K562 (cell line): ENCODE data around the gene OLAH. TPM values are rescaled to one million over a fixed set of nuclear protein-coding genes. Genes with fewer than 3 reads are reported as not detected.

ENCODE experiments used
- ATAC-seq: fragments of 200-7000 bp; cut with Tn5 transposase; 3 replicates; pipeline ENCODE4 v1.9.1; 2020; ENCODE audit warnings: moderate library complexity
- BruUV-seq: library from RNA; stranded (reverse); fragments of 400-500 nt; replicated peaks from 2 replicates; lab custom pipeline; 2021; lab: Mats Ljungman, UMichigan
- CTCF ChIA-PET: fragments of 300-600 bp; formaldehyde crosslinking; extraction: SDS; loops from one replicate; lab custom pipeline; 2021; ENCODE audit warnings: low intra/inter-chr PET ratio; lab: Yijun Ruan, JAX
- POLR2A ChIA-PET: fragments of 300-600, 350-650 bp; sonication (Branson Sonifier 250); formaldehyde crosslinking; extraction: SDS; loops from one replicate; lab custom pipeline; 2021; ENCODE audit warnings: antibody characterized with exemption, inconsistent platforms; lab: Yijun Ruan, JAX
- DNase-seq, 4 experiments: peaks; one replicate each; pipeline versions ENCODE4 v3.0.0 to v3.0.0-alpha.2; 2011 to 2018; ENCODE audit warnings: low spot score in 3 of 4, mixed read lengths in 3 of 4; ENCODE audit errors: extremely low read depth in 1 of 4
- FAIRE-seq: peaks from 2 replicates; lab custom pipeline; 2011; peaks lifted over from hg19 to GRCh38; lab: Jason Lieb, UNC
- H2AFZ ChIP-seq: 2 replicates; pipeline ENCODE4 v1.6.0; 2011; ENCODE audit warnings: low read depth, low read length, control low read depth, inconsistent platforms
- H3K27ac ChIP-seq: fragments of 200-600 bp; 3 replicates; pipeline ENCODE4 v1.8.0; 2011; ENCODE audit warnings: low read depth, mild to moderate bottlenecking, control low read depth, inconsistent platforms, low read length, moderate library complexity, mixed read lengths; ENCODE audit errors: extremely low read depth
- H3K27me3 ChIP-seq, 2 experiments: fragments of 300-600 bp in 1 of 2; 2 replicates in 1 of 2; 3 replicates in 1 of 2; pipeline versions ENCODE4 v1.6.0 to v1.8.0; 2011; ENCODE audit warnings: inconsistent platforms in 2 of 2, low read length in 2 of 2, mild to moderate bottlenecking in 1 of 2, mixed read lengths in 1 of 2, moderate library complexity in 1 of 2; ENCODE audit not compliant: control insufficient read depth in 2 of 2, insufficient read depth in 2 of 2
- H3K36me3 ChIP-seq: fragments of 300-600 bp; 3 replicates; pipeline ENCODE4 v1.8.0; 2011; ENCODE audit warnings: mild to moderate bottlenecking, low read length, inconsistent platforms; ENCODE audit not compliant: control insufficient read depth, insufficient read depth
- H3K4me1 ChIP-seq, 2 experiments: fragments of 200-600 bp in 1 of 2; replicated peaks in 1 of 2; 2 replicates in 1 of 2; 3 replicates in 1 of 2; pipeline versions ENCODE4 v1.5.1 to v1.8.0; 2011; ENCODE audit warnings: inconsistent platforms in 2 of 2, low read length in 2 of 2, mild to moderate bottlenecking in 1 of 2, mixed read lengths in 1 of 2, moderate library complexity in 1 of 2; ENCODE audit not compliant: control insufficient read depth in 2 of 2, insufficient read depth in 2 of 2
- H3K4me2 ChIP-seq: 2 replicates; pipeline ENCODE4 v1.6.1; 2011; ENCODE audit warnings: low read length, control low read depth, inconsistent platforms, mixed read lengths; ENCODE audit not compliant: insufficient read depth
- H3K4me3 ChIP-seq: fragments of 200-600 bp; sonication (generic), shearing (Covaris generic); 2 replicates; pipeline ENCODE4 v1.5.1; 2016; ENCODE audit warnings: control low read depth, inconsistent platforms
- H3K79me2 ChIP-seq: fragments of 200-600 bp; 3 replicates; pipeline ENCODE4 v1.8.0; 2011; ENCODE audit warnings: low read length, inconsistent platforms; ENCODE audit not compliant: control insufficient read depth, insufficient read depth
- H3K9ac ChIP-seq, 2 experiments: 2 replicates each; pipeline versions ENCODE4 v1.6.0 to v1.6.1; 2011; ENCODE audit warnings: low read depth in 2 of 2, low read length in 2 of 2, control low read depth in 1 of 2, inconsistent platforms in 1 of 2, mild to moderate bottlenecking in 1 of 2, mixed read lengths in 1 of 2; ENCODE audit not compliant: insufficient read depth in 1 of 2
- H3K9me1 ChIP-seq: one replicate; pipeline ENCODE4 v1.6.0; 2011; ENCODE audit warnings: inconsistent platforms, mild to moderate bottlenecking, low read length, moderate library complexity; ENCODE audit not compliant: control insufficient read depth, insufficient read depth
- H3K9me3 ChIP-seq: replicated peaks from 2 replicates; pipeline ENCODE4 v1.5.1; 2011; ENCODE audit warnings: low read depth, low read length, inconsistent platforms; ENCODE audit not compliant: control insufficient read depth, insufficient read depth
- H4K20me1 ChIP-seq: replicated peaks from 2 replicates; pipeline ENCODE4 v1.6.1; 2011; ENCODE audit warnings: low read length, inconsistent platforms, mixed read lengths; ENCODE audit not compliant: control insufficient read depth, insufficient read depth
- ASH1L ChIP-seq: fragments of 450-650 bp; IDR thresholded peaks from 2 replicates; pipeline ENCODE4 v1.6.1; 2018; ENCODE audit warnings: borderline replicate concordance, mild to moderate bottlenecking, low read depth; ENCODE audit not compliant: partially characterized antibody
- BMI1 ChIP-seq: fragments of 150-350 bp; IDR thresholded peaks from 2 replicates; pipeline ENCODE4 v1.6.1; 2014; ENCODE audit warnings: low read length
- CCNT2 ChIP-seq: IDR thresholded peaks from 2 replicates; pipeline ENCODE4 v1.6.1; 2011; ENCODE audit warnings: borderline replicate concordance, low read depth, mild to moderate bottlenecking, moderate library complexity, mixed read lengths, low read length; ENCODE audit not compliant: insufficient read length; ENCODE audit errors: extremely low read depth
- HDAC2 ChIP-seq: fragments of 450-650 bp; IDR thresholded peaks from 2 replicates; pipeline ENCODE4 v1.6.1; 2016; ENCODE audit warnings: mild to moderate bottlenecking
- MCM5 ChIP-seq: fragments of 450-650 bp; IDR thresholded peaks from 2 replicates; pipeline ENCODE4 v1.6.1; 2016; ENCODE audit warnings: low read depth
- SNAPC5 ChIP-seq: fragments of 250-450 bp; sonication (Bioruptor Pico); IDR thresholded peaks from 2 replicates; pipeline ENCODE4 v1.8.0; 2021; ENCODE audit warnings: moderate library complexity, mild to moderate bottlenecking, inconsistent platforms
- TCF15 ChIP-seq: fragments of 250-450 bp; sonication (Bioruptor Pico); IDR thresholded peaks from 2 replicates; pipeline ENCODE4 v1.8.0; 2022; ENCODE audit warnings: moderate library complexity, mild to moderate bottlenecking, inconsistent platforms
- TCF3 ChIP-seq: sonication (generic); formaldehyde crosslinking; IDR thresholded peaks from 2 replicates; pipeline ENCODE4 v1.4.0; 2020; ENCODE audit warnings: mild to moderate bottlenecking, missing genetic modification reagents
- YBX1 ChIP-seq: fragments of 450-650 bp; IDR thresholded peaks from 2 replicates; pipeline ENCODE4 v1.7.1; 2016; ENCODE audit warnings: mild to moderate bottlenecking
- ZFP91 ChIP-seq: sonication (generic); formaldehyde crosslinking; IDR thresholded peaks from 2 replicates; pipeline ENCODE4 v1.8.0; 2022; ENCODE audit warnings: mild to moderate bottlenecking, missing genetic modification reagents
- whole genome bisulfite sequencing: fragments of 100-300 bp; shearing (Covaris generic); methylation state at CpG from one replicate; pipeline ENCODE4 v1.1.6; 2016; ENCODE audit warnings: low coverage, mixed read lengths; ENCODE audit not compliant: insufficient coverage; ENCODE audit errors: missing lambda C conversion rate; 5-methylcytosine and 5-hydroxymethylcytosine counted together
- in situ Hi-C: fragments of 300-500 bp; cut with MboI; formaldehyde crosslinking; loops from 4 replicates; pipeline ENCODE4 v1.15.0; 2018; ENCODE audit warnings: inconsistent platforms, mixed read lengths
- intact Hi-C: fragments of 100-400 bp; cut with micrococcal nuclease; formaldehyde crosslinking; loops from 2 replicates; pipeline ENCODE4 v1.14.2; 2022
- polyA plus RNA-seq, 8 experiments: library from polyadenylated mRNA; depleted of rRNA in 4 of 8; stranded (reverse) in 5 of 8; unstranded in 3 of 8; fragments of >200 nt; fragmentation: Nextera tagmentation in 2 of 8; fragmentation: Illumina TruSeq in 1 of 8; extraction: Ambion mirVana in 2 of 8; extraction: Trizol in 1 of 8; gene quantifications; 2 replicates each; pipeline versions ENCODE4 v1.2.1 to v1.2.3, GENCODE V29; 2011 to 2014; ENCODE audit warnings: inconsistent platforms in 1 of 8, missing spikeins in 1 of 8
- total RNA-seq, 7 experiments: library from RNA; depleted of rRNA in 6 of 7; stranded (reverse); fragments of >200 nt in 6 of 7; fragmentation: Illumina TruSeq in 2 of 7; extraction: Trizol in 2 of 7; gene quantifications; 2 replicates each; pipeline versions ENCODE4 v1.2.1 to v1.2.3, GENCODE V29; 2011 to 2021; ENCODE audit warnings: low replicate concordance in 1 of 7

Gene OLAH
- total and polyA plus RNA-seq, 9 of the 15 experiments (the other 6 are each of a cell fraction or from before 2014, with no cell fraction given) = 0.11 to 0.45 (median 0.18) TPM; not detected in 3

- H2AFZ ChIP-seq = peak overlapping the region; percentile 45; the same call in 1 of the 2 replicates
- FAIRE-seq = no peak
- no peak overlapping the region for H3K4me2 ChIP-seq
- H3K36me3 ChIP-seq = no peaks in the 10 kb centered on the region
- POLR2A ChIA-PET = no interaction called here
- WGBS = 6% methylated on average over 5 of the region's 5 CpGs
- no peak overlapping the region for H3K4me3 ChIP-seq
- no peak for DNase-seq
- H3K9me1 ChIP-seq = no peaks in the 10 kb centered on the region
- in situ Hi-C loops = no loop called here
- TF ChIP-seq BMI1 = no peak
- no peak for TF ChIP-seq HDAC2
- no peak for TF ChIP-seq TCF3 (CRISPR knock-in tag)
- no peak for TF ChIP-seq CCNT2
- TF ChIP-seq TCF15 = no peak
- TF ChIP-seq ASH1L = no peak
- TF ChIP-seq ZFP91 (CRISPR knock-in tag) = no peak
- no peak for TF ChIP-seq MCM5
- TF ChIP-seq SNAPC5 (CRISPR knock-in tag) = no peak
- TF ChIP-seq YBX1 = no peak
- CTCF ChIA-PET = no interaction called here
- no peaks in the 10 kb centered on the region for H3K4me1 ChIP-seq
- H3K27ac ChIP-seq = no peak overlapping the region
- no TSS peak for BruUV-seq
- intact Hi-C loops = no loop called here
- peaks cover 0 to 8% of the 10 kb centered on the region in 2 experiments; a peak in 2 of 5 replicates for H3K27me3 ChIP-seq
- no peaks in the 10 kb centered on the region for H3K79me2 ChIP-seq
- no peak overlapping the region for H3K9ac ChIP-seq
- no peaks in the 10 kb centered on the region for H3K9me3 ChIP-seq
- ATAC-seq = no peak
- H4K20me1 ChIP-seq = no peaks in the 10 kb centered on the region
Observed at GRCh38 chr10:15046626-15047025, 2.9 kb downstream of the OLAH start.
